Large intestine (tissue), 3 donors: ENCODE measurements around the gene APLF. TPM values are rescaled to one million over a fixed set of nuclear protein-coding genes. Genes with fewer than 3 reads are reported as not detected.
"Not testable (repeated sequence)": the region's sequence is repeated elsewhere in the genome, so short reads cannot be mapped to it uniquely, and the experiment has no call there.

Source experiments
- DNase-seq, 2 donors: peaks; one replicate each; pipeline versions ENCODE4 v3.0.0 to v3.0.0-alpha.2; 2013
- H3K27ac ChIP-seq: one replicate; pipeline ENCODE4 v1.5.1; 2013; ENCODE audit warnings: low read length
- H3K27me3 ChIP-seq: 2 replicates; pipeline ENCODE4 v1.6.1; 2013; ENCODE audit warnings: low read length; ENCODE audit not compliant: control insufficient read depth, insufficient read depth
- H3K36me3 ChIP-seq: 2 replicates; pipeline ENCODE4 v1.6.1; 2013; ENCODE audit warnings: low read length; ENCODE audit not compliant: control insufficient read depth, insufficient read depth
- H3K4me1 ChIP-seq: one replicate; pipeline ENCODE4 v1.6.1; 2013; ENCODE audit warnings: low read length; ENCODE audit not compliant: control insufficient read depth, insufficient read depth
- H3K4me3 ChIP-seq: one replicate; pipeline ENCODE4 v1.5.1; 2013; ENCODE audit warnings: low read length
- H3K9me3 ChIP-seq: one replicate; pipeline ENCODE4 v1.6.1; 2013; ENCODE audit warnings: mild to moderate bottlenecking, low read depth, low read length, moderate library complexity; ENCODE audit not compliant: control insufficient read depth
- WGBS: methylation state at CpG from one replicate; pipeline ENCODE4 v1.1.5; 2013; ENCODE audit warnings: low lambda C conversion rate; ENCODE audit not compliant: insufficient coverage; 5-methylcytosine and 5-hydroxymethylcytosine counted together
- polyA plus RNA-seq: library from polyadenylated mRNA; unstranded; fragments of 120-200 nt; gene quantifications from one replicate; pipeline ENCODE4 v1.2.1, GENCODE V29; 2013

APLF gene
- polyA plus RNA-seq, 1 donor, result 2.0 TPM

DNA sequence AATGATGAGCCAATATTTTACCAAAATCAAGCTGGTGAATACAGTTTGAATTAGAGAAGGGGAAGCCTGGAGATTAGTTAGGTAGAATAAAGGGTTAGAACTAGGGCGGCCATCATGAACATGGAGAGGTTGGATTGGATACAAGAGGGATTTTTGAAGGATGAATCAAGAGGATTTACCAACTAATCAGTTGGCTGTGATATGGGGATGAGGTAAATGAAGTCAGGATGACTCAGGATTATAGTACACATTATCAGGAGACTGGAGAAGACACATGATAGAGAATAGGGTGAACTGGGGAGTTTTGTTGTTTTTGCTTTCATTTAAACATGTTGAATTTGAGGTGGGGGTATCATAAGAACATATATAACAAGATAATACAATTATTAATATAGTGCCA, 102.2 kb downstream of the APLF start:
- H3K36me3 ChIP-seq, result no peaks in the 10 kb centered on the region
- H3K9me3 ChIP-seq, result no peaks in the 10 kb centered on the region
- H3K4me1 ChIP-seq, result no peaks in the 10 kb centered on the region
- no peaks in the 10 kb centered on the region for H3K27me3 ChIP-seq
- no peak overlapping the region for H3K4me3 ChIP-seq
- 100% methylated on average over 1 of the region's 1 CpG for WGBS
- DNase-seq, result no peak
- H3K27ac ChIP-seq, result no peak overlapping the region

DNA sequence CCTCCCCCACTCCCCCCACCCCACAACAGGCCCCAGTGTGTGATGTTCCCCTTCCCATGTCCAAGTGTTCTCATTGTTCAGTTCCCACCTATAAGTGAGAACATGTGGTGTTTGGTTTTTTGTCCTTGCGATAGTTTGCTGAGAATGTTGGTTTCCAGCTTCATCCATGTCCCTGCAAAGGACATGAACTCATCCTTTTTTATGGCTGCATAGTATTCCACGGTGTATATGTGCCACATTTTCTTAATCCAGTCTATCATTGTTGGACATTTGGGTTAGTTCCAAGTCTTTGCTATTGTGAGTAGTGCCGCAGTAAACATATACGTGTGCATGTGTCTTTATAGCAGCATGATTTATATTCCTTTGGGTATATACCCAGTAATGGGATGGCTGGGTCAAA, 103.0 kb downstream of the APLF start:
- not testable (repeated sequence) for DNase-seq, H3K4me3 ChIP-seq, H3K9me3 ChIP-seq, H3K4me1 ChIP-seq, H3K36me3 ChIP-seq, H3K27me3 ChIP-seq, H3K27ac ChIP-seq
- no CpG with 5 or more reads among the region's 4 CpGs for WGBS

DNA sequence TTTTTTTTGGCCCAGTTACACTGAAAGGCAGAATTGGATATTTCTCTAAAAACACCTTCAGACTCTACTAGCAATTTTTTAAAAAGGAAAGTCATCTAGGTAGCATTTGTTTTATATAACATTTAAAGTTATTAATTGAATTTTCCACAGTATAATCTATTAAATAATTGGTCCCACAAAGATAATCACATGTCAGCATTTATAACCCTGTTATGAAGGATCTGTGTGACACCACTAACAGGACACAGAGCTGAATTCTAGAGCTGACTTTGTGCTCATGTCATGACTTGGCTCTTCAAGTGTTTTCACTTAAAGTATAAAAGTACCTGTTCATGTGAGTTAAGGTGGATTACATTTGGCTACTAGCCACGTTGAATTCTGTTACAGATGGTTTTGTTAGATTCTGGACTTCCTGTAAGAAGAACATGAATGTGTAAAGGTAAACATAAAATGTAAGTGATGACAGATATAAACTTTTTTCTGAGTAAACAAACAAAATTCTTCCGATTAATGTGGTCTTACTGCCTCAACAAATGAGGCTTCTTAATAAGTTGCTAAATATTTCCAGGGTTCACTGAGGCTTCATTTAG, 106.9 kb downstream of the APLF start:
- no peak overlapping the region for H3K4me3 ChIP-seq
- no peaks in the 10 kb centered on the region for H3K27me3 ChIP-seq
- no peak for DNase-seq
- H3K36me3 ChIP-seq, result no peaks in the 10 kb centered on the region
- 100% methylated on average over 1 of the region's 2 CpGs for WGBS
- H3K27ac ChIP-seq, result no peak overlapping the region
- H3K4me1 ChIP-seq, result no peaks in the 10 kb centered on the region
- H3K9me3 ChIP-seq, result no peaks in the 10 kb centered on the region

DNA sequence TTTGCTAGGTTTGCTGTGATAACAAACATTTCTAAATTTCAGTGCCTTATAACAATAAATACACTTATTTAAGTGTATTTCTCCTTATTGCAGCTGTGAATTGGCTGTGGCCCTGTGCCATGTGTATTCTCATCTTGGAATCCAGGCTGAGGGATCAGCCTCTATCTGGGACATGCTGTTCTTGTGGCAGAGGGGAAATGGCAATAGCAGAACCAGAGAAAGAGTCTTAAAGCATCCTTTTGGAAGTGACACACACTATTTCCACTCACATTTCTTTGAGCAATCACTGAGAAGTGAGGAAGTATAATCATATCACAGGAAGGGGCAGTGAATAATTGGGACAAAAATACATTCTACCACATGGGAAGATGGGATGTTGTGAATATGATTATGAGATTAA, 109.8 kb downstream of the APLF start:
- no peak overlapping the region for H3K27ac ChIP-seq
- no peak for DNase-seq
- no peaks in the 10 kb centered on the region for H3K36me3 ChIP-seq

DNA sequence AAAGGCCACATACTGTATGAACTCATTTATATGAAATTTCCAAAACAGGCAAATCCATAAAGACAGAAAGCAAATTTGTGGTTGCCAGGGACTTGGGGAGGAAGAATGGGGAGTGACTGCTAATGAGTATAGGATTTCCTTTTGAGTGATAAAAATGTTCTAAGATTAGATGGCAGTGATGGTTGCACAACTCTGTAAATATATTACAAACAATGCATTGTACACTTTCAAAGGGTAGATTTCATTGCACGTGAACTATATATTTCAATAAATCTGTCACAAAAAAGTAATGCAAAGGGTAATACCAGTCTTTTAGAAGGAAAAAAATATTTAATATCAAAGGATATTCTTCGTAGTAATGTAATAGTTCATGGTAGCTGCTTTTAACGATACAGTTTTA, 112.3 kb downstream of the APLF start:
- H3K27ac ChIP-seq, result no peak overlapping the region
- no peak for DNase-seq
- H3K27me3 ChIP-seq, result no peaks in the 10 kb centered on the region
- H3K36me3 ChIP-seq, result no peaks in the 10 kb centered on the region
- H3K4me3 ChIP-seq, result no peak overlapping the region
- no peaks in the 10 kb centered on the region for H3K9me3 ChIP-seq
- 94% methylated on average over 3 of the region's 3 CpGs for WGBS
- no peaks in the 10 kb centered on the region for H3K4me1 ChIP-seq

More for the DNA sequence above, 109.8 kb downstream of the APLF start:
- no peaks in the 10 kb centered on the region for H3K4me1 ChIP-seq
- no peaks in the 10 kb centered on the region for H3K9me3 ChIP-seq
- H3K4me3 ChIP-seq, result no peak overlapping the region
- H3K27me3 ChIP-seq, result no peaks in the 10 kb centered on the region

DNA sequence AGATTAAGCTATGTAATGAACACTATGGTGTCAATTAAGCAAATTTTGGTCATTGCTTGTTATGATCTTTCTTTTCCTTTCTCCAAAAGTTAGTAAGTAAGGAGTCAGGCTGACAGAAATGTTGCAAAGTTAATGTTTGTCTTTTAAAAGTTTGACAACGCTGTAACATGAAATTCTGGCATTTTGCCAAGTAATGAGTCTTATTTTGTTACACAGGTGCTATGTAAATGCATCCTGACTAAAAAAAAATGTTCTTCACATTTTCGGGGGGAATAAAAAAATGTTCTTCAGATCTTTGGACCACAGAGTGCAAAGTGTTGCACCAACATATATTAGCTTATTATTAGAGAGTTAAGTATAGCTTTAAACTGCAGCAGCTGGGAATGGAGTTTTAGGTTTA, 121.2 kb downstream of the APLF start:
- Histone ChIP-seq H3K4me3 (no peak overlapping the region), H3K36me3 (no peaks in the 10 kb centered on the region), H3K27ac (no peak overlapping the region), H3K9me3 (no peaks in the 10 kb centered on the region), H3K4me1 (no peaks in the 10 kb centered on the region), H3K27me3 (no peaks in the 10 kb centered on the region)
- WGBS, result no CpG with 5 or more reads among the region's 2 CpGs
- DNase-seq, result no peak

DNA sequence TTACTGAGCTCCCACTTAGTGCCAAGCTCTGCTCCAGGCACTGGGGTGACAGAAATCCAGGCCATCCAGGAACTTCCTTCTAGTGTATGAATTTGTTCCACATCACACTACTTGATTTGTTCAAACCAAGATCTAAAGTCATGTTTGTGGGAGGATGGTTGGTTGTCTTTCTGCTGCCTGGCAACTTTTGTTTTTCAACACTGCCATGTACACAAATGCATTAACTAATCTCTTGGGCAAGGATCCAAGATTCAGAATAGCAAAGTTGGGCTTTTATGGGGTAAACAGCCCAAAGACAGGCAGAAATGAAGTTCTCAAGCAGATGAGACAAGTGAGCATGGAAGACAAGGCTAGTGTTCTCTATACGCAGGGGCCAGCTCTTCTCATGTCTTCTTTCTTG, 122.6 kb downstream of the APLF start:
- no peaks in the 10 kb centered on the region for H3K4me1 ChIP-seq
- H3K36me3 ChIP-seq, result no peaks in the 10 kb centered on the region
- H3K27me3 ChIP-seq, result no peaks in the 10 kb centered on the region
- no peak overlapping the region for H3K4me3 ChIP-seq
- WGBS, result no CpG with 5 or more reads among the region's 1 CpG
- H3K27ac ChIP-seq, result no peak overlapping the region
- H3K9me3 ChIP-seq, result no peaks in the 10 kb centered on the region
- DNase-seq, result no peak

DNA sequence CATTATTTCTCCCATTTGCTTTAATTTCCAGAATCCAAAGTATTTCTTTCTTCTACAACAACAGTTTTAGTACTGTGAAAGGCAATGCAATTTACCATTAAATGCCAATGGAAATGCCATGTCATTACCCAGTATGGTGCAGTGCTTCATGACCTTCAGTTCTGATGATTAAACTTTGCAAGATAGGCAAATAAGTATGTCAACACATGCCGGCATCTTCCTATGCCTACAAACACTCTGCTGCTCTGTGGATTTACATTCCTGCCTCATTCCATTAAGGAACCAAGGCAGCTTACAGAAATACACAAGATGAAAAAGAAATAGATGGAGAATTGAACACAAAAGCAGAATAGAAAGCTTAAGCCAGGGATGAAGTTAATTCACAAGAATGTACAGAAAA, 123.3 kb downstream of the APLF start:
- Histone ChIP-seq H3K36me3 (no peaks in the 10 kb centered on the region), H3K4me3 (no peak overlapping the region), H3K27ac (no peak overlapping the region), H3K4me1 (no peaks in the 10 kb centered on the region), H3K27me3 (no peaks in the 10 kb centered on the region), H3K9me3 (no peaks in the 10 kb centered on the region)
- no CpG with 5 or more reads among the region's 1 CpG for WGBS
- DNase-seq, result no peak

DNA sequence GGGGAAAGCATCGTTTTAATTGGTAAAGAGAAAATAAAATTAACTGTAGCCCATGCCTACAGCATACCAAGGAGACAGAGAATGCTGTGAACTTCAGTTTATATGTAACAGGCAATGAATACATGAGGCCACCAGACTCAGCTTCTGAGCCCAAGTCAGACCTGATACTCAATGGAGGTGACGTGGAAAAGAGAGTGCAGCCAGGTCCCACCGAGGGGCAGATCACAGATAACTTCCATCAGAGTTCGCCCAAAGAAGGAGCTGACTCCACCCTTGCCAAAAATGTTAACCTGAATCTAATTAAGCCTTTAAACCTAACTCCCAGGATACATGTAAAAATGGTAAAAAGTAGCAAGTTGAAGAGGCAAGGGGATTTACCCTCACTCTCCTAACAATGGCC, 123.8 kb downstream of the APLF start:
- H3K4me3 ChIP-seq, result no peak overlapping the region
- no CpG with 5 or more reads among the region's 4 CpGs for WGBS
- no peak for DNase-seq

DNA sequence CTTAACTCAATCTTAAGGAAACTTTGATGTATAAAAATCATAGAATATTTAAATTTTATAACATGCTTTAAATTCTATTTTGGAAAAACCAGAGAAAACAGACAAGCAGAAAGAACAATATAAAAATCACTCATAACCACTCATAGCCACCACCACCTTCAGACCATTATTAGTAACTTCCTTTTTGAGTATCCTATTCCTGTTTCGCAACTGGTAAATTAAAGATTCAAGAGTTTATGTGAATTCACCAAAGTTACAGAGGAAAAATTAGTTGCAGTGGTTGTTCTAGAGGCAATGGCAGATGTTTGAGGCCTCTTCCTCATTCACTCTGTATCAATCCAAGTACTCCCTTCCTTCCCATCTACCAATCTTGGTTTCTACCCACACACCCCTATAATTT, 126.7 kb downstream of the APLF start:
- no peak overlapping the region for H3K27ac ChIP-seq
- no peaks in the 10 kb centered on the region for H3K27me3 ChIP-seq
- no CpG with 5 or more reads among the region's 1 CpG for WGBS
- no peaks in the 10 kb centered on the region for H3K9me3 ChIP-seq
- no peaks in the 10 kb centered on the region for H3K4me1 ChIP-seq
- no peak overlapping the region for H3K4me3 ChIP-seq
- no peak for DNase-seq
- no peaks in the 10 kb centered on the region for H3K36me3 ChIP-seq

More for the DNA sequence above, 123.8 kb downstream of the APLF start:
- Histone ChIP-seq H3K36me3 (no peaks in the 10 kb centered on the region), H3K27ac (no peak overlapping the region), H3K27me3 (no peaks in the 10 kb centered on the region), H3K4me1 (no peaks in the 10 kb centered on the region), H3K9me3 (no peaks in the 10 kb centered on the region)

DNA sequence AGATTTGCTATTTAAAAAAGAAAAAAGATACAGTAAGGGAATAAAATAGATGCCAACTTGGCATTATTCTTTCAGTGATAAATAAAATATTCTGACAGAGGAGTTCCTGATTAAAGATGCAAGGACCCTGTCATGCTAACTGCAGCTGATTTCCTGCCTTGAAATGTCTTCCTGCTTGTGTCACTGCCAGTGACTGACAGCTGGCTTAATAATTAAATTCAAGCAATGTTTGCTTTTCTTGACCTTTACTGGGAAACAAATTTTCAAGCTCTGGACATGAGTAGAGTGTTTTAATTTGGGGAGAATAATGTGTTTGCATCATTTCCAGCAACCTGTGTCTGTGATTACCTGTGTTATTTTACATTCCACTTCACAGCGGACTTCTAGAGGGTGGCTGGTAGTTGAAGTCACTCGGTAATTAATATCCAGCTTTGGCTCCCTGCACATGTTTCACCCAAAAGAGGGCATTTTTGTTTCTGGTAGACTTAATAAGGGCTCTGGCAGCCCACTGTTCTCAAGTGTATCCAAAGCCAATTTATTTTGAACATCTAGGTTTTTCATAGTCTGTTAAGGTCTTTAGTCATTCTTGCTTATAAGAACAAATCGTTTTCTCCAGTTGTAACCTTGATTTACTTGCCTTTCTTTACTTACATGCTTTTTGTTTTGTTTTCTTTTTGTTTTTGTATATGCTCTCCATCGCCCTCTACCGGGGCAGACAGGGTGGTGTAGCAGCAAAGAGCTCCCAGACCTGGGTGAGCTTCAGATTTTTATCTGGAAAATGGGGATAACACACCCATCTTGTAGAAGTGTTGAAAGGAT, 127.5 kb downstream of the APLF start:
- H3K27me3 ChIP-seq, result no peaks in the 10 kb centered on the region
- peak; percentile 9 to 20 for DNase-seq
- WGBS, result 8% methylated on average over 3 of the region's 5 CpGs
- no peak overlapping the region for H3K27ac ChIP-seq
- no peaks in the 10 kb centered on the region for H3K36me3 ChIP-seq
- H3K4me1 ChIP-seq, result no peaks in the 10 kb centered on the region
- no peaks in the 10 kb centered on the region for H3K9me3 ChIP-seq
- H3K4me3 ChIP-seq, result no peak overlapping the region
